GM19452 (cell line): ENCODE measurements around the gene VPS13D.

Source experiments
- ATAC-seq: cut with Tn5 transposase; IDR thresholded peaks from one replicate; pipeline ENCODE4 v1.9.1; 2021; ENCODE audit not compliant: unreplicated experiment

Gene VPS13D

GRCh38 chr1:12547586-12548225 is 317.9 kb downstream of the VPS13D start:
- no peak for ATAC-seq

GRCh38 chr1:12548279-12548972 is 318.6 kb downstream of the VPS13D start:
- ATAC-seq: no peak

GRCh38 chr1:12548973-12549459 is 319.2 kb downstream of the VPS13D start:
- no peak for ATAC-seq

GRCh38 chr1:12549460-12550349 is 319.9 kb downstream of the VPS13D start:
- ATAC-seq: no peak

- ATAC-seq: no peak
Observed at GRCh38 chr1:12551584-12551983, 321.8 kb downstream of the VPS13D start.

- ATAC-seq: no peak
Observed at GRCh38 chr1:12552111-12552888, 322.5 kb downstream of the VPS13D start.

- no peak for ATAC-seq
Observed at GRCh38 chr1:12552951-12553921, 323.4 kb downstream of the VPS13D start.

- ATAC-seq: no peak
Observed at GRCh38 chr1:12553963-12554362, 324.1 kb downstream of the VPS13D start.

GRCh38 chr1:12554521-12555305 is 324.9 kb downstream of the VPS13D start:
- no peak for ATAC-seq

GRCh38 chr1:12555411-12556367 is 325.9 kb downstream of the VPS13D start:
- no peak for ATAC-seq

GRCh38 chr1:12556368-12556930 is 326.6 kb downstream of the VPS13D start:
- ATAC-seq: no peak

GRCh38 chr1:12556957-12557935 is 327.4 kb downstream of the VPS13D start:
- no peak for ATAC-seq

- no peak for ATAC-seq
Observed at GRCh38 chr1:12561121-12561520, 331.3 kb downstream of the VPS13D start.
